ENCODE measurements around the gene ATRIP.

DNA sequence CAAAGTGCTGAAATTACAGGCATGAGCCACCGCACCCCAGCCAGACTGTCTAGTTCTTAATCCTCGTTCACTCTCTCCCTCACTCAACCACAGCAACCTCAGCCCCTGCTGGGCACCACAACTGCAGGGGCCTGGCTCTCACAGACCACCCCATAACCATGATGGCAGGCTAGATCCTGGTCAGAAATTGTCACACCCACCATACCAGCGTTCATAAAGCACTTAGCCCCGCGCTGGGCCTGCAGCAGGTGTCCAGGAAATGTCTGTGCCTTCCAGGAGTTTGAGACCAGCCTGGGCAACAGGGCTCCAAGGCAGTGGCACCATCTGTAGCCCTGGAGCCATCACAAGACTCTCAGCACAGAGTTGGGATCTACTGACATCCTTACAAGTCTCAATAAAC, 55.6 kb downstream of the ATRIP start:
- TF ChIP-seq CTCF (IDR thresholded peaks at IDR 0.05) (no peak), POLR2A (IDR thresholded peaks at IDR 0.05) (no peak)

Data from lower leg skin (tissue), 3 donors.